Measurements from ENCODE around the gene FUZ. TPM values are rescaled to one million over a fixed set of nuclear protein-coding genes. Genes with fewer than 3 reads are reported as not detected.

The FUZ gene, protein sequence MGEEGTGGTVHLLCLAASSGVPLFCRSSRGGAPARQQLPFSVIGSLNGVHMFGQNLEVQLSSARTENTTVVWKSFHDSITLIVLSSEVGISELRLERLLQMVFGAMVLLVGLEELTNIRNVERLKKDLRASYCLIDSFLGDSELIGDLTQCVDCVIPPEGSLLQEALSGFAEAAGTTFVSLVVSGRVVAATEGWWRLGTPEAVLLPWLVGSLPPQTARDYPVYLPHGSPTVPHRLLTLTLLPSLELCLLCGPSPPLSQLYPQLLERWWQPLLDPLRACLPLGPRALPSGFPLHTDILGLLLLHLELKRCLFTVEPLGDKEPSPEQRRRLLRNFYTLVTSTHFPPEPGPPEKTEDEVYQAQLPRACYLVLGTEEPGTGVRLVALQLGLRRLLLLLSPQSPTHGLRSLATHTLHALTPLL
- 10 to 100 TPM in 1 of 2 donors, 1 to 10 TPM in 1; 8.9 to 24.1 TPM for total RNA-seq

DNA sequence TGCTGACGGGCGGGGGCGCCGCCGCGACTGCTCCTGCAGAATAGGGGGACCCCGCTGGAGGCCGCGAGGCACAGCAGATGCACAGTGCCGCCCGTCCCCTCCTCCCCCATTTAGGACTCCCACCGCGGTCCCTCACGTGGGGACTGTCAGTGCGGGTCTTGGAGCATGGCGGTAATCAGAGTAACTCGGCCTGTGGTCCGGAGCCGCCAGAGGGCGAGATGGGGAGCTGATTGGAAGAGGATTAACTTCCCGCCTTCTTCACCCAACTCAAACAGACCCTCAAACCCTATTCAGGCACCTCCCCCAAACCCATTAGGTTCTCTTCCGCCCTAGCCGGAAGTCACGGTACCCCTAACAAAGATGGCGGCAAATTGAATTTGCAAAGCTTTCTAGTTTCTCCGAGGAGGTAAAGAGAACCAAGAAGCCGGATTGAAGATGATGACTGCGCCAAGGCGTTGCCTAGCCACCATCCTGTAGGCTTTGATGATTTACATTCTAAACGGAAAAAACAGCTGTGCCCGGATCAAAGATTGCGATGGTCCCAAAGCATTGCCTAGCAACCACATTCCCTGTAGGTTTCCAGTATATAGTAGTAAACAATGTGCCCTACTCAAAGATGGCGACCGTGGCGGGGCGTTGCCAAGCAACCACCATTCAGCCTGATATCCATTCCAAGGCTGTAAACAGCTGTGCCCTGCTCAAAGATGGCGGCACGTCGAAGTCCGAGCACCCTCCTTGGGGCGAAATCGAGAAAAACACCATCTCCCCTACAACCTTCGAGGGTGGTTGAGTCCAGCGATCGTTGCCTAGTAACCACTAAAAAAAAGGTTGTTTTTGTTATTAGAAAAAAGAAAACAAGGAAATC, at the start of gene FUZ:
Gene FUZ (minus strand): TSS at position 296 of the 865 bp plus-strand sequence. CDS start 186 bp downstream, at position 110.
- no peaks in the 10 kb centered on the region for H3K36me3 ChIP-seq (replicated peaks in 1 of 2; ENCODE audit: insufficient read depth in 1 of 2, low read depth in 2 of 2)
- peak within 1 kb of the TSS; percentile 35 to 46 for H3K4me3 ChIP-seq
- DNase-seq (peak; percentile 97 to 99 (median 98)), ATAC-seq (peak; percentile 73)
- H3K27me3 ChIP-seq: no peaks in the 10 kb centered on the region
- peaks cover 36% of the 10 kb centered on the region for H3K4me1 ChIP-seq
- no peaks in the 10 kb centered on the region for H3K9me3 ChIP-seq
- WGBS, 2 donors: 0 to 2% methylated on average over 22 to 45 of the region's 45 CpGs
- peak within 1 kb of the TSS; percentile 75 to 91 (median 82) for H3K27ac ChIP-seq
- intact Hi-C loops (cut with DNase I): no loop called here
- peak in 1 of 3 donors; percentile 33 for TF ChIP-seq POLR2A (IDR thresholded peaks at IDR 0.05)
- TF ChIP-seq, protein P1, sequence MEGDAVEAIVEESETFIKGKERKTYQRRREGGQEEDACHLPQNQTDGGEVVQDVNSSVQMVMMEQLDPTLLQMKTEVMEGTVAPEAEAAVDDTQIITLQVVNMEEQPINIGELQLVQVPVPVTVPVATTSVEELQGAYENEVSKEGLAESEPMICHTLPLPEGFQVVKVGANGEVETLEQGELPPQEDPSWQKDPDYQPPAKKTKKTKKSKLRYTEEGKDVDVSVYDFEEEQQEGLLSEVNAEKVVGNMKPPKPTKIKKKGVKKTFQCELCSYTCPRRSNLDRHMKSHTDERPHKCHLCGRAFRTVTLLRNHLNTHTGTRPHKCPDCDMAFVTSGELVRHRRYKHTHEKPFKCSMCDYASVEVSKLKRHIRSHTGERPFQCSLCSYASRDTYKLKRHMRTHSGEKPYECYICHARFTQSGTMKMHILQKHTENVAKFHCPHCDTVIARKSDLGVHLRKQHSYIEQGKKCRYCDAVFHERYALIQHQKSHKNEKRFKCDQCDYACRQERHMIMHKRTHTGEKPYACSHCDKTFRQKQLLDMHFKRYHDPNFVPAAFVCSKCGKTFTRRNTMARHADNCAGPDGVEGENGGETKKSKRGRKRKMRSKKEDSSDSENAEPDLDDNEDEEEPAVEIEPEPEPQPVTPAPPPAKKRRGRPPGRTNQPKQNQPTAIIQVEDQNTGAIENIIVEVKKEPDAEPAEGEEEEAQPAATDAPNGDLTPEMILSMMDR (IDR thresholded peaks at IDR 0.05): peak in 4 of 7 experiments; percentile 11 to 25 (median 24)

DNA sequence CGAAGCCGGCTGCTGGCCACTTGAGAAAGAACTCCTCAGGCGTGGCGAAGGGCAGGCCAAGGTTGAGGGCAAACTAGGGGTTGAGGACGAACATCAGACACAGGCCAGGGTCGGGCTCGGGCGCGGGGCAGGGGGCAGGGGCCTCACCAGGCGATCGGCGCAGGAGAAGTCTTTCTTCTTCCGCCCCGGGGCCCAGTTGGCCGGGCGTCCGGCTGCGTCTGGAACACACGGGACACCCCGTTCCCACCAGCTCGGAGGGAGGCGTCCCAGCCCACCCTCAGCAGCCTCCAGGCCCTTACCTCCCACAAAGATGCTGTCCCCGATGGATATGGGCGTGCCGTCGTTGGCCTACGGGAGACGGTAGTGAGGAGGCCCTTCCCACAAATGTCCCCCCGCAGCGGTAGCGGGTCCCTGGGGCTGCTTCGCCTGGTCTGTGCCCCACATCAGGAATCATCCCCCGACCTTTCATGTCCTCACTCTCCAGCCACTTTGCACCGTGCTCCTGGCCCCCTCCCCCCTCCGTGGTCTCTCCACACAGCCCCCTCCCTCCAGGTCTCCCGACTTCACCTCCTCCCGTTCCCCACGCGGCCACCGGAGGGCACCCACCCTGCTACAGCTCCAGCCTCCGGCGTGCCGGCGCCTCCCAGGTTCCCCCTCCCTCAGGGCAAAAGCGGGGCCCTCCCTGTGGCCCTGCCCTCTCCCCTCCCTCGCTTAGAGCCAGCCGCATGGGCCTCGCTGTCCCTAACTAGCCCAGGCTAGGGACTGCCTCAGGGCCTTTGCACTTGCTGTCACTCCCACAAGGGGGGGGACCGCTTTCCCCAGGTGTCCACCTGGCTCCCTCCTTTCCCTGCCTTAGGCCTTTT, 49.5 kb upstream of the FUZ start:
- intact Hi-C loops (cut with DNase I): no loop called here
- Histone ChIP-seq H3K36me3 (replicated peaks in 1 of 2; ENCODE audit: insufficient read depth in 1 of 2, low read depth in 2 of 2) (peaks cover 15 to 20% of the 10 kb centered on the region in 2 donors), H3K4me3 (no peak overlapping the region), H3K4me1 (peaks cover 24% of the 10 kb centered on the region), H3K27me3 (no peaks in the 10 kb centered on the region), H3K27ac (no peak overlapping the region), H3K9me3 (no peaks in the 10 kb centered on the region)
- DNase-seq: peak in 2 of 4 donors; percentile 8 to 15
- TF ChIP-seq POLR2A (IDR thresholded peaks at IDR 0.05): no peak
- TF ChIP-seq, protein P1 (IDR thresholded peaks at IDR 0.05): peak in 2 of 7 experiments; percentile 8 to 14
- ATAC-seq: no peak
- WGBS, 2 donors: 85 to 86% methylated on average over 33 to 40 of the region's 49 CpGs

DNA sequence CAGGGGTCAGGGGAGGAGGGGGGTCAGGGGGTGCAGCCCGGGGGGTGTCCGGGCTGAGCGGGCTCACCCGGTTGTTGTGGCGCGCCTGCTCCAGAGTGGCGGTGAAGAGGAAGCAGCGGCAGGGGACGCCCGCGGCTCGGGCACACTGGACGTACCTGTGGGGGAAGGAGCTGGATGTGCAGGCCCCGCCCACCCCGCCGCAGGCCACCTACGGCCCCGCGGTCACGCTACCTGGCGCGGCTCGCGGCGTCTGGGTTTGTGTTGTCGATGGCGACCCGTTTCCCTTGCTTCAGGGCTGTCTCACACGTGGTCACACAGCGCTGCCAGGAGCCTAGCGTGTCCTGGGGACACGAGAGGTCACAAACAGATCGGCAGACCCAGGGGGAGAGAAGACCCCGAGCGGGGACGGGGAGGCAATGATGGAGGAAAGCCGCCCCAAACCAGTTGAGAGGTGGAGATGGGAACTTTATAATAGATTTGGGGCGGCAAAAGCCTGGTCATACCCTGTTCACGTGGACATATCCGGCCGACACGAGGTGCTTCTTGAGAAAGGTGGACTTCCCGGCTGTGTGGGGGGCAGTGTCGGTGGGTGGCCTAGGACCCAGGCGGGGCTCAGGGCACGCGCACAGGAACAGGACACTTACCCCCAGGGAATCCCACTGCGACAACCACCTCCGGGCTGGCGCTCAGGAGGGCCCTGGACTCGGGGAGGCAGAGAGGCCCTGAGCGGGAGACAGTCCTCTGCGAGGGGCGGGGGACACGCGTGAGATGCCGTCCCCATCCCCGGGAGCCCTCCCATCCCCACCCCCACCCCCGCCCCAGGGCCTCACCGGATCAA, 48.7 kb upstream of the FUZ start:
- Histone ChIP-seq H3K27me3 (no peaks in the 10 kb centered on the region), H3K27ac (no peak overlapping the region), H3K9me3 (no peaks in the 10 kb centered on the region), H3K4me1 (peaks cover 20% of the 10 kb centered on the region), H3K36me3 (replicated peaks in 1 of 2; ENCODE audit: insufficient read depth in 1 of 2, low read depth in 2 of 2) (peaks cover 15 to 20% of the 10 kb centered on the region in 2 donors), H3K4me3 (no peak overlapping the region)
- 85 to 92% methylated on average over 42 to 59 of the region's 60 CpGs for WGBS, 2 donors
- ATAC-seq (no peak), DNase-seq (peak in 1 of 4 donors; percentile 4)
- TF ChIP-seq, protein P1 (IDR thresholded peaks at IDR 0.05): no peak
- TF ChIP-seq POLR2A (IDR thresholded peaks at IDR 0.05): no peak
- intact Hi-C loops (cut with DNase I): no loop called here

DNA sequence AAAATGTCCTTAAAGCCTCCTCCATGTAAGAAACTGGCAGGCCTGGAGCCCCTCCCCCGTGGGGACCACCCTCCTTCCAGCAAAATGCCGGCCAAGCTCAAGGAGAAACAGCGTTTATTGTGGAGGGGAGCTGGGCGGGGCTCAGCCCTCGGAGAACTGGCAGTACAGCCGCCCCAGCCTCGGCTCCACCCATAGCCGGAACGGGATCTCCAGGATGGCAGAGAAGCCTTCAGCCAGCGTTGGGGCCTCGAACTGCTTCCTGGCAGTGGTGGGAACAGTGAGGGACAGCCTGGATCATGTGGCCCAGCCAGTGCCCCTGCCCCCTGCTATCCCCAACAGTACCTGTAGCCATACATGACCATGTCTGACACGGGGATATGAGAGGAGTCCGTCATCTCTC, 48.0 kb upstream of the FUZ start:
- peaks cover 14% of the 10 kb centered on the region for H3K4me1 ChIP-seq
- DNase-seq (peak in 1 of 4 donors; percentile 8), ATAC-seq (no peak)
- TF ChIP-seq POLR2A (IDR thresholded peaks at IDR 0.05): no peak
- TF ChIP-seq, protein P1 (IDR thresholded peaks at IDR 0.05): no peak
- no peak overlapping the region for H3K4me3 ChIP-seq
- WGBS, 2 donors: 61 to 72% methylated on average over 13 of the region's 13 CpGs
- H3K36me3 ChIP-seq (replicated peaks in 1 of 2; ENCODE audit: insufficient read depth in 1 of 2, low read depth in 2 of 2): peaks cover 17 to 20% of the 10 kb centered on the region in 2 donors
- peak overlapping the region in 1 of 4 donors; percentile 25 for H3K27ac ChIP-seq
- no peaks in the 10 kb centered on the region for H3K9me3 ChIP-seq
- intact Hi-C loops (cut with DNase I): no loop called here
- no peaks in the 10 kb centered on the region for H3K27me3 ChIP-seq
